Spinal cord (tissue), 10 donors: Measurements from ENCODE around the gene FLCN. TPM values are rescaled to one million over a fixed set of nuclear protein-coding genes. Genes with fewer than 3 reads are reported as not detected.

Experiments used
- DNase-seq, 6 donors: peaks; one replicate each; pipeline versions ENCODE4 v3.0.0 to v3.0.0-alpha.2; 2013 to 2015; ENCODE audit warnings: low spot score in 6 of 6, low read depth in 4 of 6
- H3K27ac ChIP-seq: one replicate; pipeline ENCODE4 v1.5.1; 2013; ENCODE audit warnings: low read depth, low read length, control low read depth
- H3K27me3 ChIP-seq: one replicate; pipeline ENCODE4 v1.6.1; 2013; ENCODE audit warnings: low read length; ENCODE audit not compliant: control insufficient read depth, insufficient read depth
- H3K36me3 ChIP-seq: one replicate; pipeline ENCODE4 v1.6.1; 2013; ENCODE audit warnings: low read length; ENCODE audit not compliant: control insufficient read depth, insufficient read depth
- H3K4me1 ChIP-seq: one replicate; pipeline ENCODE4 v1.6.1; 2013; ENCODE audit warnings: low read length; ENCODE audit not compliant: control insufficient read depth, insufficient read depth
- H3K4me3 ChIP-seq: one replicate; pipeline ENCODE4 v1.5.1; 2013; ENCODE audit warnings: low read depth, low read length, control low read depth
- H3K9me3 ChIP-seq: one replicate; pipeline ENCODE4 v1.6.1; 2013; ENCODE audit warnings: low read length; ENCODE audit not compliant: control insufficient read depth, insufficient read depth
- WGBS: methylation state at CpG from one replicate; pipeline ENCODE4 v1.1.5; 2013; ENCODE audit warnings: missing lambda C conversion rate; ENCODE audit not compliant: insufficient coverage; 5-methylcytosine and 5-hydroxymethylcytosine counted together
- polyA plus RNA-seq, 2 donors: library from polyadenylated mRNA; unstranded; fragments of 120-200 nt; gene quantifications; one replicate each; pipeline ENCODE4 v1.2.1, GENCODE V29; 2013; ENCODE audit not compliant: insufficient read length in 2 of 2
- total RNA-seq, 2 donors: library from RNA; depleted of rRNA in 1 of 2; stranded (reverse); fragments of 120-200 nt in 1 of 2; fragments of >200 nt in 1 of 2; gene quantifications; one replicate each; pipeline versions ENCODE4 v1.2.3 to v1.2.4, GENCODE V29; 2013 to 2014
- donor health status: healthy.

Gene FLCN
- total and polyA plus RNA-seq, 4 donors: 32.7 to 77.3 (median 47.6) TPM

DNA sequence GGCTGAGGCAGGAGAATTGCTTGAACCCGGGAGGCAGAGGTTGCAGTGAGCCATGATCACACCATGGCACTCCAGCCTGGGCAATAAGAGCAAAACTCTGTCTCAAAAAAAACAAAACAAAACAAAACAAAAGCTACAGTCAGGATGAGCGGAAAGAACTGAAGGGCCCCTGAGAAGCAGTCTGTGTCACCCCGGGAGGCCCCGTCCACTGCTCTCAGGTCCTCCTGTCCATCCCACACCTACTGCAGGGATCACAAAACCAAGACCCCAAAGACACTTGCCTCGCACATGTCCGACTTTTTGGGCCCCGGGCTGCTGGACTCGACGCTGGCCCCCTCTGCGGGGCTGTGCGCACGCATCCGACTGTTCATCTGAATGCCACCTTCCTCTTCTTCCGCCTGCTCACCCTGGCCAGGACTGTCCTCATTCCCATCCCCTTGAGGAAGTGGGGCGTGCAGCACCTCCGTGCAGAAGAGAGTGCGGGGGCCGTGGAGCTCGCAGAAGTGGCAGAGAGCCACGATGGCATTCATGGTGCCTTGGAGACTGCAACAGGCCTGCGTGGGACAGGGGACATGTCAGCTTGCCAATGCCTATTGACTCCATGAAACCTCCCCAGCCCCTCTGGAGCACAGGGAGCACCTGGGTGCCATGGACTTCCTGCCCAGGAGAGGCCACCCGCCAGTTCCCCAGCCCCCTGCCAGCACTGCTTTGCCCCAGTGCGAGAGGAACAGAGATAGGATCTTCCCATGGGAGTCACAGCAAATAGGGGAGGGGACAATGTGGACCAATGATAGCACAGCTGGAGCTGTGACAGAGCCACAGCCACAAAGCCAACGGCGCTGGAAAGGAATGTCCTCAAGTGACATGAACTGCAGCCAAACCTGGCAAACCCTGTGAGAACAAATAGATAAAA, 9.1 kb downstream of the FLCN start:
- Histone ChIP-seq H3K36me3 (peaks cover 95% of the 10 kb centered on the region), H3K4me1 (peaks cover 11% of the 10 kb centered on the region), H3K4me3 (no peak overlapping the region), H3K27me3 (no peaks in the 10 kb centered on the region), H3K9me3 (no peaks in the 10 kb centered on the region), H3K27ac (no peak overlapping the region)
- no peak for DNase-seq
- 85% methylated on average over 23 of the region's 25 CpGs for WGBS

DNA sequence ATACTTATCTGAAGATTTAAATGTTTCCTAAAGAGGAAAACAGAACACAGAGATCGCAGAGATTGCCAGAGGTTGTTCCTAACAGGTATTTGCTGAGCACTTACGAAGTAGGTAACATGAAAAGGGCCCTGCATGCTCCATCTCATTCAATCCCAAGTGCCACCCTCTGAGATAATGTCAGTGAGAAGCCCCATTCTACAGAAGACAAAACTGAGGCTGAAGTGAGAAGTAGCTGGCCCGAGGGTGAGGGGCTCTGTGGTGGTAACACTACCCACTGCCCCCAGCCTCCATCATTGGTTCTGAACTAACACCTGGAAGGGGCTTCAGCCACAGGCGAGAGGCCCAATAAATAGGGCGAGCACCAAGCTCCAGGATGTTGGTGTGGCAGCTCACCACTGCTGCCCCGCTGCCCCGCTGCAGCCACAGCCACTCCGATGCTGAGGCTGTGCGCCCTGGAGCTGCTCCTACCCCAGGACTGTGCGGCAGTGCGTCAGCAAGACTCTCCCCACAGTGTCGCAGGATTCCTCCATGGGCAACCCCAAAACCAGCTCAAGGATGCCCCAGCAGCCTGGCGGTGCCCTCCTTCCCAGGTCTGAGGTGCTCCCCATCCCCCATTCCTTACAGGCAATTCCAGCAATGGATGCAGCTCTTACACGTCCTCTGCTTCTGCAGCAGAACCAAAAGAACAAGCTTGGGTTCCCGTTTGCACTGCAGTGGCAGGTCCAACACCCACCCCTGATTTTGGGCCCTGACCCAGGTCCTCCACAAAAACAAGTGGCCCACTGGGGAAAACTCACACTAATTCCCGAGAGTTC, 10.3 kb downstream of the FLCN start:
- H3K4me1 ChIP-seq: peaks cover 9% of the 10 kb centered on the region
- DNase-seq: no peak
- peaks cover 98% of the 10 kb centered on the region for H3K36me3 ChIP-seq
- no peak overlapping the region for H3K27ac ChIP-seq
- H3K9me3 ChIP-seq: no peaks in the 10 kb centered on the region
- 96% methylated on average over 14 of the region's 16 CpGs for WGBS
- H3K4me3 ChIP-seq: no peak overlapping the region
- H3K27me3 ChIP-seq: no peaks in the 10 kb centered on the region

DNA sequence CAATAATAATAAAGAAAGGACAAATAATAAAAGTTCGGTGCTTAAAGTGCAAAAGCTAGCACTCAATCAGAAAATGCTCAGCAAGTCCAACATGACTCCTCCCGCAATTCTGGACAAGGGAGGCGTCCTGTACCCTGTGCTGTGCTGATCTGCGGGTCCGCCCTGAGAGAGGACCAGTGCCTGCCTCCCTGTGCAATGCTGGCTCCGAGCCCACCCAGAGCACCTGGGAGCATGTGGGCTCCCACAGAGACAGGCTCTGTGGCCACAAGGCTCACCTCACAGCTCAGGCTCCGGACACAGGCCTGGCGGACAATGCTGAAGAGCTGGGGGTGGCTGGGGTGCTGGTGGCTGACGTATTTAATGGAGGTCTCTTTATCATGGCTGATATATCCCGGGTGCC, 11.1 kb downstream of the FLCN start:
- no peak overlapping the region for H3K27ac ChIP-seq
- H3K9me3 ChIP-seq: no peaks in the 10 kb centered on the region
- peaks cover 98% of the 10 kb centered on the region for H3K36me3 ChIP-seq
- WGBS: 96% methylated on average over 9 of the region's 10 CpGs
- H3K4me1 ChIP-seq: peaks cover 7% of the 10 kb centered on the region
- no peaks in the 10 kb centered on the region for H3K27me3 ChIP-seq
- H3K4me3 ChIP-seq: no peak overlapping the region
- DNase-seq: no peak

DNA sequence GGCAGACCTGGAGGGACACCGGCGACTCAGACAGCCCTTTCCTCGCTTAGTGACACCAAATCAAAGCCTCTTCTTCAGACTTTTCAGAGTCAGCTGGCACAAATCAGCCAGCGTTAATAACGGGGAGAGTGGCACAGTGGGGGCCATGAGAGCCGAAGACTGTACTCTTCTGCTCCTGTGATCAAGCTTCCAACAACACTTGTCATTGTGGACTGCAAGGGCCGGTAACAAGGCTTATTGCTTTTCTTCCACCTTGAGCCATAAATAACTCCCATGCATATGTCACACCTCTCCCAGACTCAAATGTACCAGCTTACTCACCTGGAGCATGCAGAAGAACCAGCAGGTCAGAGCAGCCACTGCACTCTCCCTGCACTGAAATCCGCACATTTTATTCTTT, 12.8 kb downstream of the FLCN start:
- Histone ChIP-seq H3K4me3 (no peak overlapping the region), H3K4me1 (peaks cover 7% of the 10 kb centered on the region), H3K9me3 (no peaks in the 10 kb centered on the region), H3K36me3 (peaks cover 98% of the 10 kb centered on the region), H3K27me3 (no peaks in the 10 kb centered on the region), H3K27ac (no peak overlapping the region)
- 78% methylated on average over 8 of the region's 8 CpGs for WGBS
- DNase-seq: no peak

DNA sequence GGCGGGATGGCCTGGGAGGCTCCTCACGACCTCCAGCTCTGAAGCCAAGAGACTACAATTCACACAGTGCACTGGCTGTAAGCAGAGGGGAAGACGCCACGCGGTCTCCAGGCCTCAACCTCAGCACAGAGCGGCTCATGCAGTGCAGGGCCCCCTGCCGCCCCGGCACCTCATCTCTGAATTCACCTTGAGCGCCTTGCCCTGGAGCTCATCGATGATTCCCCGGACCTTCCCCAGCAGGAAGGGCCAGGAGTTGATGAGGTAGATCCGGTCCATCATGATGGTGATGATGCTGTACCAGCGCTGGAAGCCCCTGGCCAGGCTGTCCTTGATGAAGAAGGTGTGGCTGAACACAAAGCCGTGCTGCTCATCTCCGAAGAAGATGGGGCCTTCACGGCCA, 13.2 kb downstream of the FLCN start:
- no peak for DNase-seq
- H3K9me3 ChIP-seq: no peaks in the 10 kb centered on the region
- no peak overlapping the region for H3K27ac ChIP-seq
- H3K4me3 ChIP-seq: no peak overlapping the region
- peaks cover 98% of the 10 kb centered on the region for H3K36me3 ChIP-seq
- H3K4me1 ChIP-seq: peaks cover 3% of the 10 kb centered on the region
- no peaks in the 10 kb centered on the region for H3K27me3 ChIP-seq
- WGBS: 97% methylated on average over 16 of the region's 16 CpGs

DNA sequence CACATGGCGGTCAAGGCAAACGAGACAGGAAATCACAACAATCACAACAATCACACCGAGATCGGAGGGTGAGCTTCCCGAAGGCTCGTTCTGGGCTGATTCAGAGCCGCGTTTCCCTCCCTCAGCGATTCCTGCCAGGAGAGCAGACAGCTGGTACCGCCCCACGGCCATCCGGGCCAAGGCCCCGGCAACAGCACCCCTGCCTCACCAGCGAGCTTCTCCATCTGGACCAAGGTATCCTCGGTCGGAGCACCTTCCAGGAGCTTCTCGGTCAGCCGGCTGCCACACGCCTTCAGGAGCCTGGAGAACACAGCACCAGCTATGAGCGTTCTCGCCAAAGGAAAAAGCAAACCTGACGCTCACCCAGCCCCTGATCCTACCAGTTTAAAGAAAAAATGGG, 15.6 kb downstream of the FLCN start:
- no peaks in the 10 kb centered on the region for H3K27me3 ChIP-seq
- no peaks in the 10 kb centered on the region for H3K9me3 ChIP-seq
- no peaks in the 10 kb centered on the region for H3K4me1 ChIP-seq
- H3K27ac ChIP-seq: no peak overlapping the region
- peaks cover 98% of the 10 kb centered on the region for H3K36me3 ChIP-seq
- no peak for DNase-seq
- H3K4me3 ChIP-seq: no peak overlapping the region
- WGBS: 80% methylated on average over 19 of the region's 22 CpGs

DNA sequence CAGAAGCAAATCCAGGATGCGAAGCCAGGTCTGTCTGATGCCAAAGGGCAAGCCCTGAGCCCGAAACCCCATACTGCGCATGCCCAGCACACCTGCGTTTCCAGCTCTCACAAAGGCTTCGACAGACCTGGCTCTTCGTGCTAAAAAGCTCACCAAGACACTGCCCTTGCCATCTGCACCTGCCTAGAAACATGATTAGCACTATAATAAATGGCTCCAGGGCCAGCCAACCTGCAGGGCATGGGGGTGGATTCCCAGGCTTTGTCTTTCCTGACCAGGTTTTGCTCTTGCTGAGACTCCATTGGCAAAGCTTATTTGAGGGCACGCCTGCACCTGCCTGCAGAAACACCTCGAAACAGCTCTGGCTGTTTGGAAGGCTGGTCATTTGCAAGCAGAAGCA, 16.4 kb downstream of the FLCN start:
- no peak for DNase-seq
- peaks cover 98% of the 10 kb centered on the region for H3K36me3 ChIP-seq
- 91% methylated on average over 8 of the region's 8 CpGs for WGBS
- no peak overlapping the region for H3K27ac ChIP-seq
- H3K9me3 ChIP-seq: no peaks in the 10 kb centered on the region
- H3K27me3 ChIP-seq: no peaks in the 10 kb centered on the region
- H3K4me1 ChIP-seq: no peaks in the 10 kb centered on the region
- no peak overlapping the region for H3K4me3 ChIP-seq

DNA sequence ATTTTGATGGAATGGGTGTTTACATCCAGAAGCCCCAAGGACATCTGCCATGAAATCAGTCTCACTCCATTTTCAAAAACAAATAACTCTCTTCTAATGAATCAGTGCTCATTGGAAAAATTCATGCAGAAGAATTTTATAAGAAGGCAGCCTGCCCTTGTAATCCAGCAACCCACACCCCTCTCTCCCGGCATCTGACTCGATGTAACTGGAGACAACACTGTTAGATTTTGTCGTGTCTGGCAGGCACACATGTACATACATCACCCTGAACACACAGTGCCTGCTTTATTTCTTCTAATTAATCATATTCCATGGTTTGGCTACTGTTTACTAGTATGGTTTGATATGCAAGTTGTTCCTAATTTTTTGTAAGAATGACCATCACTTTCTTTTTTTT, 19.0 kb downstream of the FLCN start:
- Histone ChIP-seq H3K36me3 (peaks cover 98% of the 10 kb centered on the region), H3K4me3 (no peak overlapping the region)
- WGBS: 100% methylated on average over 3 of the region's 3 CpGs

DNA sequence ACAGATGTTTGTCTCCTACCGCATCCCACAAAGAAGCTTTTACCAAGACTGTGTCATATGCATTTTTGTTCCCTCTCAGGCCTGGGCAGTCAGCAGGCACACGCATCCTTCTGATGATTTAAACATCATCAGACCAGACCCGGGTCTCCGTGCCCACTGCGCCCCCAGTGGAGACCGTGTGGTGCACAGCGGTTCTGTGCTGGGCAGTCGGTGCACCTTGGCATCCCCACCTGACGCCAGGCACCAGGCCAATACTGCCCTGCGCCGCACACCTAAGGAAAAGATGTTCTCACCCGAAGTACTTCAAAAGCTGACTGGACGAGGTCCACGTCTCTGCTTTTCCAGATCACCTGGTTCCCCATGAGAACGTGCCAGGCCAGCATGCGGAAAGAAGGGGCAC, 20.2 kb downstream of the FLCN start:
- DNase-seq: no peak

More for the DNA sequence above, 19.0 kb downstream of the FLCN start:
- no peaks in the 10 kb centered on the region for H3K9me3 ChIP-seq
- no peak overlapping the region for H3K27ac ChIP-seq
- H3K27me3 ChIP-seq: no peaks in the 10 kb centered on the region
- no peaks in the 10 kb centered on the region for H3K4me1 ChIP-seq
- DNase-seq: no peak

More for the DNA sequence above, 20.2 kb downstream of the FLCN start:
- H3K27me3 ChIP-seq: no peaks in the 10 kb centered on the region
- 89% methylated on average over 16 of the region's 16 CpGs for WGBS
- H3K36me3 ChIP-seq: peaks cover 97% of the 10 kb centered on the region
- no peak overlapping the region for H3K4me3 ChIP-seq
- no peaks in the 10 kb centered on the region for H3K9me3 ChIP-seq
- H3K4me1 ChIP-seq: no peaks in the 10 kb centered on the region
- H3K27ac ChIP-seq: no peak overlapping the region
